GM23338 (cell line): ENCODE data around the gene ARID4B. TPM values are rescaled to one million over a fixed set of nuclear protein-coding genes. Genes with fewer than 3 reads are reported as not detected.

ENCODE experiments used
- ATAC-seq: fragments of 200-7000 bp; cut with Tn5 transposase; 3 replicates; pipeline ENCODE4 v1.9.1; 2020
- DNase-seq: peaks from one replicate; pipeline ENCODE4 v3.0.0-alpha.2; 2015; ENCODE audit warnings: low spot score
- H2AFZ ChIP-seq: fragments of 200-600 bp; sonication (generic); 2 replicates; pipeline ENCODE4 v1.8.0; 2016; ENCODE audit warnings: antibody characterized with exemption, mild to moderate bottlenecking, moderate library complexity
- H3F3A ChIP-seq: fragments of 200-600 bp; sonication (generic); replicated peaks from 2 replicates; pipeline ENCODE4 v1.8.0; 2017; ENCODE audit warnings: antibody characterized with exemption, mixed run types, low read depth
- H3K27ac ChIP-seq: fragments of 200-600 bp; sonication (generic); 2 replicates; pipeline ENCODE4 v1.6.1; 2016; ENCODE audit warnings: low read depth
- H3K27me3 ChIP-seq: fragments of 200-600 bp; sonication (generic); 2 replicates; pipeline ENCODE4 v1.8.0; 2016; ENCODE audit warnings: mild to moderate bottlenecking, mixed run types, moderate library complexity; ENCODE audit not compliant: insufficient read depth
- H3K36me3 ChIP-seq: fragments of 200-600 bp; sonication (generic); 2 replicates; pipeline ENCODE4 v1.8.0; 2016; ENCODE audit warnings: mild to moderate bottlenecking; ENCODE audit not compliant: insufficient read depth
- H3K4me1 ChIP-seq: fragments of 200-600 bp; sonication (generic); 2 replicates; pipeline ENCODE4 v1.8.0; 2016; ENCODE audit warnings: mild to moderate bottlenecking, moderate library complexity; ENCODE audit not compliant: insufficient read depth
- H3K4me2 ChIP-seq: fragments of 200-600 bp; sonication (generic); 2 replicates; pipeline ENCODE4 v1.7.1; 2017; ENCODE audit warnings: mixed run types
- H3K4me3 ChIP-seq: fragments of 200-600 bp; sonication (generic); 2 replicates; pipeline ENCODE4 v1.6.1; 2016; ENCODE audit warnings: mixed run types
- H3K79me2 ChIP-seq: fragments of 200-600 bp; sonication (generic); replicated peaks from 2 replicates; pipeline ENCODE4 v1.8.0; 2017; ENCODE audit warnings: mild to moderate bottlenecking; ENCODE audit not compliant: insufficient read depth
- H3K9me2 ChIP-seq: fragments of 200-600 bp; sonication (generic); 2 replicates; pipeline ENCODE4 v1.8.0; 2017; ENCODE audit not compliant: insufficient read depth
- H4K20me1 ChIP-seq: fragments of 200-600 bp; sonication (generic); replicated peaks from 2 replicates; pipeline ENCODE4 v1.8.0; 2017; ENCODE audit warnings: mild to moderate bottlenecking; ENCODE audit not compliant: insufficient read depth
- H3K27ac Mint-ChIP-seq: 2 replicates; pipeline ENCODE4 v1.8.0; 2020; ENCODE audit warnings: inconsistent platforms, mild to moderate bottlenecking, moderate library complexity, mixed read lengths
- H3K27me3 Mint-ChIP-seq: 3 replicates; pipeline ENCODE4 v1.8.0; 2022; ENCODE audit warnings: low read depth, mild to moderate bottlenecking, moderate library complexity, mixed read lengths, inconsistent platforms; ENCODE audit not compliant: insufficient read depth, poor library complexity
- H3K36me3 Mint-ChIP-seq: 3 replicates; pipeline ENCODE4 v1.8.0; 2021; ENCODE audit warnings: low read depth, mild to moderate bottlenecking, inconsistent platforms, moderate library complexity, mixed read lengths
- H3K4me1 Mint-ChIP-seq: 3 replicates; pipeline ENCODE4 v1.8.0; 2020; ENCODE audit warnings: mild to moderate bottlenecking, inconsistent platforms, mixed read lengths
- H3K4me3 Mint-ChIP-seq: 3 replicates; pipeline ENCODE4 v1.8.0; 2021; ENCODE audit warnings: moderate library complexity, mild to moderate bottlenecking, inconsistent platforms, mixed read lengths
- H3K9me3 Mint-ChIP-seq: 3 replicates; pipeline ENCODE4 v1.8.0; 2020; ENCODE audit warnings: moderate library complexity, mild to moderate bottlenecking, inconsistent platforms, mixed read lengths
- CTCF ChIP-seq, 2 experiments: fragments of 200-600 bp in 1 of 2; sonication (generic) in 1 of 2; conservative IDR thresholded peaks; 2 replicates each; pipeline versions ENCODE4 v1.5.1 to v1.6.1; 2016 to 2017; ENCODE audit warnings: antibody characterized with exemption in 2 of 2, low read depth in 2 of 2, mild to moderate bottlenecking in 2 of 2, moderate library complexity in 1 of 2
- ETS1 ChIP-seq: IDR thresholded peaks from 2 replicates; pipeline ENCODE4 v1.6.1; 2016; ENCODE audit warnings: antibody characterized with exemption
- NANOG ChIP-seq: IDR thresholded peaks from 2 replicates; pipeline ENCODE4 v1.6.1; 2016; ENCODE audit warnings: antibody characterized with exemption, borderline replicate concordance
- POLR2AphosphoS5 ChIP-seq: IDR thresholded peaks from 2 replicates; pipeline ENCODE4 v1.6.1; 2016; ENCODE audit warnings: antibody characterized with exemption, low read depth
- STAT1 ChIP-seq: IDR thresholded peaks from one replicate; pipeline ENCODE4 v1.6.1; 2016; ENCODE audit warnings: antibody characterized with exemption; ENCODE audit not compliant: unreplicated experiment
- ZNF114 ChIP-seq: fragments of 250-450 bp; sonication (Bioruptor Pico); IDR thresholded peaks from 2 replicates; pipeline ENCODE4 v1.5.0; 2020; ENCODE audit warnings: mild to moderate bottlenecking, moderate library complexity
- ZNF331 ChIP-seq: fragments of 250-450 bp; sonication (Bioruptor Pico); IDR thresholded peaks from 2 replicates; pipeline ENCODE4 v1.5.0; 2020; ENCODE audit warnings: low read depth, mild to moderate bottlenecking, moderate library complexity
- ZNF462 ChIP-seq: fragments of 250-450 bp; sonication (Bioruptor Pico); IDR thresholded peaks from 2 replicates; pipeline ENCODE4 v1.5.0; 2020; ENCODE audit warnings: mild to moderate bottlenecking, moderate library complexity
- polyA plus RNA-seq: library from polyadenylated mRNA; unstranded; fragments of >200 nt; fragmentation: Nextera tagmentation; extraction: Ambion mirVana; gene quantifications from 2 replicates; pipeline ENCODE4 v1.2.1, GENCODE V29; 2016
- total RNA-seq: library from RNA; depleted of rRNA; stranded (reverse); fragments of >200 nt; shearing (Covaris generic); gene quantifications from 2 replicates; pipeline ENCODE4 v1.2.3, GENCODE V29; 2014

The ARID4B gene
- total and polyA plus RNA-seq, 2 experiments from 2014 or later, result 25.1 to 59.8 TPM

GRCh38 chr1:235138821-235139220, 189.2 kb downstream of the ARID4B start:
- H3F3A ChIP-seq, result no peaks in the 10 kb centered on the region
- Mint-ChIP-seq H3K4me1 (no peaks in the 10 kb centered on the region), H3K9me3 (no peaks in the 10 kb centered on the region), H3K4me3 (no peak overlapping the region), H3K27me3 (peaks cover 5% of the 10 kb centered on the region), H3K27ac (no peak overlapping the region), H3K36me3 (peaks cover 91% of the 10 kb centered on the region)
- H3K79me2 ChIP-seq, result peaks cover 35% of the 10 kb centered on the region
- H3K36me3 ChIP-seq, result peaks cover 52% of the 10 kb centered on the region
- H3K9me2 ChIP-seq, result no peaks in the 10 kb centered on the region
- no peak overlapping the region for H2AFZ ChIP-seq
- DNase-seq (no peak), ATAC-seq (no peak)
- H3K4me2 ChIP-seq, result no peak overlapping the region
- no peak overlapping the region for H3K27ac ChIP-seq
- 0 out of 2 replicates have a peak, but pooled peaks cover 17% of the 10 kb centered on the region for H4K20me1 ChIP-seq
- no peak overlapping the region for H3K4me3 ChIP-seq
- TF ChIP-seq ZNF331 (CRISPR knock-in tag) (no peak), ZNF462 (CRISPR knock-in tag) (no peak), POLR2AphosphoS5 (no peak), STAT1 (no peak), ETS1 (no peak), ZNF114 (CRISPR knock-in tag) (no peak), NANOG (no peak), CTCF (conservative IDR thresholded peaks at IDR 0.05; ENCODE audit: low read depth in 2 of 2) (no peak)
- no peaks in the 10 kb centered on the region for H3K27me3 ChIP-seq
- no peaks in the 10 kb centered on the region for H3K4me1 ChIP-seq
